K562 (cell line): ENCODE data around the gene BOLA3. TPM values are rescaled to one million over a fixed set of nuclear protein-coding genes. Genes with fewer than 3 reads are reported as not detected.

Experiments used
- ATF7 ChIP-seq: fragments of 450-650 bp; IDR thresholded peaks from 2 replicates; pipeline ENCODE4 v1.7.1; 2014; ENCODE audit warnings: mild to moderate bottlenecking, moderate library complexity
- CBFA2T2 ChIP-seq: fragments of 450-650 bp; conservative IDR thresholded peaks from 2 replicates; pipeline ENCODE4 v1.6.1; 2017; ENCODE audit warnings: mild to moderate bottlenecking
- CEBPZ ChIP-seq: fragments of 150-350 bp; IDR thresholded peaks from 2 replicates; pipeline ENCODE4 v1.6.1; 2014; ENCODE audit warnings: low read depth, mild to moderate bottlenecking, low read length, borderline replicate concordance
- HNRNPLL ChIP-seq: fragments of 200-400 bp; formaldehyde crosslinking; IDR thresholded peaks from 2 replicates; pipeline ENCODE4 v1.6.1; 2017; ENCODE audit warnings: low read length, low read depth, mild to moderate bottlenecking; ENCODE audit not compliant: poor library complexity, severe bottlenecking
- HNRNPUL1 ChIP-seq: fragments of 200-400 bp; formaldehyde crosslinking; IDR thresholded peaks from 2 replicates; pipeline ENCODE4 v1.6.1; 2017; ENCODE audit warnings: low read length
- IRF9 ChIP-seq: fragments of 450-650 bp; IDR thresholded peaks from 2 replicates; pipeline ENCODE4 v1.6.1; 2016; ENCODE audit warnings: missing biosample characterization, missing genetic modification characterization
- KDM1A ChIP-seq, 2 experiments: fragments of 450-650 bp; IDR thresholded peaks; 2 replicates each; pipeline ENCODE4 v1.6.1; 2016; ENCODE audit warnings: mild to moderate bottlenecking in 2 of 2
- MAFK ChIP-seq: IDR thresholded peaks from 2 replicates; pipeline ENCODE4 v1.6.1; 2011; ENCODE audit warnings: low read length, improper control_type of control experiment
- MEF2D ChIP-seq: conservative IDR thresholded peaks from 2 replicates; pipeline ENCODE4 v1.6.1; 2016; ENCODE audit warnings: low read depth, missing genetic modification characterization, missing compliant biosample characterization
- MTA3 ChIP-seq: fragments of 450-650 bp; formaldehyde crosslinking; IDR thresholded peaks from 2 replicates; pipeline ENCODE4 v1.6.1; 2017; ENCODE audit warnings: mild to moderate bottlenecking, borderline replicate concordance
- NCOR1 ChIP-seq: fragments of 450-650 bp; IDR thresholded peaks from 2 replicates; pipeline ENCODE4 v1.6.1; 2016; ENCODE audit warnings: mild to moderate bottlenecking, moderate library complexity
- NKRF ChIP-seq: fragments of 450-650 bp; IDR thresholded peaks from 2 replicates; pipeline ENCODE4 v1.6.1; 2016; ENCODE audit warnings: borderline replicate concordance
- NRF1 ChIP-seq, 2 experiments: fragments of 450-650 bp; IDR thresholded peaks in 1 of 2; conservative IDR thresholded peaks in 1 of 2; 2 replicates each; pipeline ENCODE4 v1.6.1; 2014; ENCODE audit warnings: mild to moderate bottlenecking in 2 of 2
- SMC3 ChIP-seq: conservative IDR thresholded peaks from 2 replicates; pipeline ENCODE4 v1.6.1; 2011; ENCODE audit warnings: low read depth, low read length, improper control_type of control experiment; ENCODE audit not compliant: insufficient read depth
- TBL1XR1 ChIP-seq, 2 experiments: IDR thresholded peaks; 2 replicates each; pipeline ENCODE4 v1.6.1; 2012; ENCODE audit warnings: improper control_type of control experiment in 2 of 2, low read length in 2 of 2, mild to moderate bottlenecking in 1 of 2
- ZBTB8A ChIP-seq: fragments of 450-650 bp; IDR thresholded peaks from 2 replicates; pipeline ENCODE4 v1.6.1; 2018; ENCODE audit warnings: mild to moderate bottlenecking, moderate library complexity; ENCODE audit not compliant: partially characterized antibody
- ZFP30 ChIP-seq: fragments of 250-450 bp; sonication (Bioruptor Pico); IDR thresholded peaks from 2 replicates; pipeline ENCODE4 v1.8.0; 2022; ENCODE audit warnings: moderate library complexity, mild to moderate bottlenecking, inconsistent platforms, borderline replicate concordance
- ZFP36 ChIP-seq: fragments of 150-350 bp; IDR thresholded peaks from 2 replicates; pipeline ENCODE4 v1.6.1; 2018; ENCODE audit warnings: low read length, low read depth; ENCODE audit not compliant: partially characterized antibody
- ZNF277 ChIP-seq: fragments of 250-450 bp; sonication (Bioruptor Pico); IDR thresholded peaks from 2 replicates; pipeline ENCODE4 v1.8.0; 2022; ENCODE audit warnings: inconsistent platforms, mild to moderate bottlenecking, moderate library complexity, borderline replicate concordance
- polyA plus RNA-seq, 8 experiments: library from polyadenylated mRNA; depleted of rRNA in 4 of 8; stranded (reverse) in 5 of 8; unstranded in 3 of 8; fragments of >200 nt; fragmentation: Nextera tagmentation in 2 of 8; fragmentation: Illumina TruSeq in 1 of 8; extraction: Ambion mirVana in 2 of 8; extraction: Trizol in 1 of 8; gene quantifications; 2 replicates each; pipeline versions ENCODE4 v1.2.1 to v1.2.3, GENCODE V29; 2011 to 2014; ENCODE audit warnings: inconsistent platforms in 1 of 8, missing spikeins in 1 of 8
- total RNA-seq, 7 experiments: library from RNA; depleted of rRNA in 6 of 7; stranded (reverse); fragments of >200 nt in 6 of 7; fragmentation: Illumina TruSeq in 2 of 7; extraction: Trizol in 2 of 7; gene quantifications; 2 replicates each; pipeline versions ENCODE4 v1.2.1 to v1.2.3, GENCODE V29; 2011 to 2021; ENCODE audit warnings: low replicate concordance in 1 of 7

The BOLA3 gene
- total and polyA plus RNA-seq, 9 of the 15 experiments (the other 6 are each of a cell fraction or from before 2014, with no cell fraction given) = 149 to 619 (median 255) TPM

GRCh38 chr2:74186038-74186437, 38.3 kb upstream of the BOLA3 start (continued):
- 0 out of 2 replicates have a peak, but pooled peaks have one; percentile 52 for TF ChIP-seq IRF9 (tag)
- TF ChIP-seq HNRNPLL = no peak
- peak; percentile 62 for TF ChIP-seq CBFA2T2
- TF ChIP-seq CEBPZ = no peak
- no peak for TF ChIP-seq ZNF277
- 0 out of 4 replicates have a peak, but pooled peaks of 1 of the 2 experiments have one; percentile 22 for TF ChIP-seq KDM1A (IDR thresholded peaks at IDR 0.05)
- peak; percentile 22; the same call in 1 of the 2 replicates for TF ChIP-seq MAFK
- no peak for TF ChIP-seq NRF1 (conservative IDR thresholded peaks at IDR 0.05 in 1 of 2, IDR thresholded peaks at IDR 0.05 in 1 of 2)
- no peak for TF ChIP-seq HNRNPUL1
- TF ChIP-seq NKRF = no peak
- TF ChIP-seq ZFP30 = no peak
- peak; percentile 61; the same call in 1 of the 2 replicates for TF ChIP-seq ATF7
- TF ChIP-seq ZFP36 = peak; percentile 70
- peak; percentile 72; the same call in 1 of the 2 replicates for TF ChIP-seq MTA3
- no peak for TF ChIP-seq ZBTB8A
- peak in 1 of 2 experiments; percentile 65; a peak in 2 of 4 replicates for TF ChIP-seq TBL1XR1 (IDR thresholded peaks at IDR 0.05; ENCODE audit: low read length in 2 of 2)
- no peak for TF ChIP-seq SMC3
- TF ChIP-seq NCOR1 = peak; percentile 61
- TF ChIP-seq MEF2D = 0 out of 2 replicates have a peak, but pooled peaks have one; percentile 16
